ENCODE data around the gene TIMM13.
"Not testable (repeated sequence)": the region's sequence is repeated elsewhere in the genome, so short reads cannot be mapped to it uniquely, and the experiment has no call there.

Gene TIMM13

GRCh38 chr19:2408247-2408646, 19.1 kb downstream of the TIMM13 start:
- no peak for DNase-seq (ENCODE audit: low read depth)
- TF ChIP-seq CTCF (conservative IDR thresholded peaks at IDR 0.05; ENCODE audit: low read length) = no peak
- H3K4me3 ChIP-seq (ENCODE audit: low read length) = no peak overlapping the region

GRCh38 chr19:2399582-2399981, 27.8 kb downstream of the TIMM13 start:
- no peak overlapping the region for H3K4me3 ChIP-seq (ENCODE audit: low read length)
- no peak for DNase-seq (ENCODE audit: low read depth)
- no peak for TF ChIP-seq CTCF (conservative IDR thresholded peaks at IDR 0.05; ENCODE audit: low read length)

- no peak for TF ChIP-seq CTCF (conservative IDR thresholded peaks at IDR 0.05; ENCODE audit: low read length)
- no peak overlapping the region for H3K4me3 ChIP-seq (ENCODE audit: low read length)
- DNase-seq (ENCODE audit: low read depth) = no peak
These were observed 28.6 kb downstream of the TIMM13 start for GRCh38 chr19:2398735-2399305.

- DNase-seq (ENCODE audit: low read depth); H3K4me3 ChIP-seq (ENCODE audit: low read length): not testable (repeated sequence)
These were observed 30.2 kb downstream of the TIMM13 start for GRCh38 chr19:2397173-2397572.

- H3K4me3 ChIP-seq (ENCODE audit: low read length); DNase-seq (ENCODE audit: low read depth): not testable (repeated sequence)
These were observed 32.0 kb downstream of the TIMM13 start for GRCh38 chr19:2395293-2395829.

GRCh38 chr19:2394442-2395292, 32.7 kb downstream of the TIMM13 start:
- H3K4me3 ChIP-seq (ENCODE audit: low read length) = no peak overlapping the region
- no peak for DNase-seq (ENCODE audit: low read depth)
- no peak for TF ChIP-seq CTCF (conservative IDR thresholded peaks at IDR 0.05; ENCODE audit: low read length)

GRCh38 chr19:2394054-2394441, 33.3 kb downstream of the TIMM13 start:
- no peak for DNase-seq (ENCODE audit: low read depth)
- H3K4me3 ChIP-seq (ENCODE audit: low read length) = no peak overlapping the region
- no peak for TF ChIP-seq CTCF (conservative IDR thresholded peaks at IDR 0.05; ENCODE audit: low read length)

- DNase-seq (ENCODE audit: low read depth) = not testable (repeated sequence)
These were observed 34.5 kb downstream of the TIMM13 start for GRCh38 chr19:2392899-2393298.

More at GRCh38 chr19:2392899-2393298, 34.5 kb downstream of the TIMM13 start:
- not testable (repeated sequence) for H3K4me3 ChIP-seq (ENCODE audit: low read length)
